ENCODE measurements around the gene FBXL17.

FBXL17 gene

GRCh38 chr5:108146222-108146621, 235.7 kb downstream of the FBXL17 start:
- no peak for DNase-seq

GRCh38 chr5:108145351-108145750, 236.5 kb downstream of the FBXL17 start:
- DNase-seq = no peak

GRCh38 chr5:108144332-108144731, 237.6 kb downstream of the FBXL17 start:
- no peak for DNase-seq

GRCh38 chr5:108143581-108143980, 238.3 kb downstream of the FBXL17 start:
- DNase-seq = no peak

GRCh38 chr5:108141676-108142075, 240.2 kb downstream of the FBXL17 start:
- DNase-seq = no peak

- DNase-seq = no peak
These were observed 245.4 kb downstream of the FBXL17 start for GRCh38 chr5:108136493-108136892.

GRCh38 chr5:108129129-108129528, 252.8 kb downstream of the FBXL17 start:
- DNase-seq = no peak

GRCh38 chr5:108125771-108126511, 256.0 kb downstream of the FBXL17 start:
- DNase-seq = no peak

GRCh38 chr5:108124596-108124995, 257.3 kb downstream of the FBXL17 start:
- no peak for DNase-seq

- DNase-seq = no peak
These were observed 259.2 kb downstream of the FBXL17 start for GRCh38 chr5:108122702-108123101.

- no peak for DNase-seq
These were observed 262.9 kb downstream of the FBXL17 start for GRCh38 chr5:108118813-108119514.

- DNase-seq = no peak
These were observed 266.2 kb downstream of the FBXL17 start for GRCh38 chr5:108115673-108116072.

GRCh38 chr5:108113950-108114349, 267.9 kb downstream of the FBXL17 start:
- DNase-seq = no peak

GRCh38 chr5:108111736-108112135, 270.2 kb downstream of the FBXL17 start:
- no peak for DNase-seq

GRCh38 chr5:108109059-108109458, 272.8 kb downstream of the FBXL17 start:
- no peak for DNase-seq

- no peak for DNase-seq
These were observed 277.4 kb downstream of the FBXL17 start for GRCh38 chr5:108104448-108104847.

GRCh38 chr5:108102463-108102862, 279.4 kb downstream of the FBXL17 start:
- DNase-seq = no peak

GRCh38 chr5:108101821-108102220, 280.1 kb downstream of the FBXL17 start:
- DNase-seq = no peak

GRCh38 chr5:108101130-108101529, 280.8 kb downstream of the FBXL17 start:
- DNase-seq = no peak

GRCh38 chr5:108094800-108095199, 287.1 kb downstream of the FBXL17 start:
- DNase-seq = no peak

- no peak for DNase-seq
These were observed 288.7 kb downstream of the FBXL17 start for GRCh38 chr5:108093186-108093585.

- DNase-seq = no peak
These were observed 291.0 kb downstream of the FBXL17 start for GRCh38 chr5:108090946-108091345.

GRCh38 chr5:108084105-108084504, 297.8 kb downstream of the FBXL17 start:
- no peak for DNase-seq

- DNase-seq = no peak
These were observed 298.7 kb downstream of the FBXL17 start for GRCh38 chr5:108083232-108083631.

GRCh38 chr5:108081707-108082106, 300.2 kb downstream of the FBXL17 start:
- no peak for DNase-seq
